Measurements from ENCODE around the gene SNUPN.
A peak's percentile ranks its signal among the peaks of the same experiment; 100 is the strongest.

Gene SNUPN

DNA sequence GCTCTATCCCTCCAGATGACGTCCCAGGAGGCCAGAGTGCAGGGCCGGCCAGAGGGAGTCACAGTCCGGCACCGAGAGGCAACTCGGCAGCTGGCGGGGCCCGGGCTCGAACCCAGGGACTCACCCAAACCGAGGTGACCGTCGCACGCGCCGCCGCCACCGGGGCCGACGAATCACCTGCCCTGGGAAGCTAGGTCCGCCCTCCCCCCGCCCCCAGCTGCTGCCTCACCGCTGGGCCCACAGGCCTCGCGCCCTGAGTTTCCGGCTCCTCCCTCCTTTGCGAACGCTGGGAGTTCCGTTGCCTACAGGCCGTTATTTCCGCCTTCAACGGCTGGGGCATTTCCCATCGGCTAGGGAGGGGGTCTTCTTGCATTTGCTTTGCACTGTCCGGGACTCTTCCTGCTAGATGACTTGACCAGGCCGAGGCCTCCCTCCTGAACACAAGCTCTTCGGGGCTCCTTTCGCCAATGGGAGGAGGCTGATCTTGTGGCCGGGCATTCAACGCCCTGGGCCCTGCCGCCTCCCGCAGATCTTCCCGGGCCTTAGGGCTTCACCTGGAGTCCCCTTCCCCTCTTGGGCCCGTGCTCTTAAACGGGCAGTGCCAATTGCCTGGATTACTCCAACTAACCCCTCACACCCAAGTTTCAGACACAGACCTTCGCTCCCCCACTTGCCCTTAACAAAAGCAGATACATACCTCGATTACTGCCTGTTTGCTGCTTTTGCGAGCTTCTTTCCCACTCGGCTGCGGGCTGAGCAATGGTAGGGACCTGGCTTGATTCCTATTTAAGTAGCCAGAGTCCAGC is at the start of gene SNUPN:
TSS of gene SNUPN (minus strand) at position 184 of the 806 bp plus-strand sequence. CDS start 4,674 bp downstream, outside the sequence.
- H3K27ac ChIP-seq (ENCODE audit: low read depth, low read length): peak within 1 kb of the TSS; percentile 75
- H3K4me1 ChIP-seq (ENCODE audit: insufficient read depth, low read length): peaks cover 8% of the 10 kb centered on the region
- peak within 1 kb of the TSS; percentile 84 to 91 for H3K4me3 ChIP-seq (ENCODE audit: low read depth in 1 of 2, low read length in 2 of 2)
- no peaks in the 10 kb centered on the region for H3K9me3 ChIP-seq (ENCODE audit: low read length)
- no peaks in the 10 kb centered on the region for H3K27me3 ChIP-seq (ENCODE audit: control insufficient read depth in 1 of 2, insufficient read depth in 2 of 2, low read length in 2 of 2)
- H3K9ac ChIP-seq (ENCODE audit: low read length): peak within 1 kb of the TSS; percentile 83
- H3K36me3 ChIP-seq (ENCODE audit: insufficient read depth, low read length): no peaks in the 10 kb centered on the region

DNA sequence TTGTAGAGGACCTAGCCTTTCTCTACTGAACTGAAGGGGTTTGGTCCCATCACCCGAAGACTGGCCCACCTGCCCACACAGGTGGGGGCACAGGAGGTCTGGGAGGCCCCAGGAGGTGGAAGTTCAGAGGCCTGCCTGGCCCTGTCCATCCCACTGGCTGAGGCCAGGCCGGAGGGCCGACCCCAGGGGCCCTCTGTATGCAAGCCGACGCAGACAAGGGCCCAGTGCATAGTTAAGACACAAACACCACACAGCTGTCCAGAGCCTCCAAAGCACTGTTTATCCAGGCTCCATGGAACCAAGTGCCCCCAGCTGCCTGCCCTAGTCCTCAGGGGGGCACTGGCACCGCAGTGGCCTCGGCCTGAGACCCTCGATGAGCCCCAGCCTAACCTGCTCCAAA is 48.8 kb upstream of the SNUPN start:
- Histone ChIP-seq H3K9ac (ENCODE audit: low read length) (no peak overlapping the region), H3K4me3 (ENCODE audit: low read depth in 1 of 2, low read length in 2 of 2) (no peak overlapping the region), H3K9me3 (ENCODE audit: low read length) (no peaks in the 10 kb centered on the region), H3K36me3 (ENCODE audit: insufficient read depth, low read length) (peaks cover 30% of the 10 kb centered on the region), H3K4me1 (ENCODE audit: insufficient read depth, low read length) (peaks cover 35% of the 10 kb centered on the region), H3K27ac (ENCODE audit: low read depth, low read length) (peak overlapping the region; percentile 89), H3K27me3 (ENCODE audit: control insufficient read depth in 1 of 2, insufficient read depth in 2 of 2, low read length in 2 of 2) (no peaks in the 10 kb centered on the region)

DNA sequence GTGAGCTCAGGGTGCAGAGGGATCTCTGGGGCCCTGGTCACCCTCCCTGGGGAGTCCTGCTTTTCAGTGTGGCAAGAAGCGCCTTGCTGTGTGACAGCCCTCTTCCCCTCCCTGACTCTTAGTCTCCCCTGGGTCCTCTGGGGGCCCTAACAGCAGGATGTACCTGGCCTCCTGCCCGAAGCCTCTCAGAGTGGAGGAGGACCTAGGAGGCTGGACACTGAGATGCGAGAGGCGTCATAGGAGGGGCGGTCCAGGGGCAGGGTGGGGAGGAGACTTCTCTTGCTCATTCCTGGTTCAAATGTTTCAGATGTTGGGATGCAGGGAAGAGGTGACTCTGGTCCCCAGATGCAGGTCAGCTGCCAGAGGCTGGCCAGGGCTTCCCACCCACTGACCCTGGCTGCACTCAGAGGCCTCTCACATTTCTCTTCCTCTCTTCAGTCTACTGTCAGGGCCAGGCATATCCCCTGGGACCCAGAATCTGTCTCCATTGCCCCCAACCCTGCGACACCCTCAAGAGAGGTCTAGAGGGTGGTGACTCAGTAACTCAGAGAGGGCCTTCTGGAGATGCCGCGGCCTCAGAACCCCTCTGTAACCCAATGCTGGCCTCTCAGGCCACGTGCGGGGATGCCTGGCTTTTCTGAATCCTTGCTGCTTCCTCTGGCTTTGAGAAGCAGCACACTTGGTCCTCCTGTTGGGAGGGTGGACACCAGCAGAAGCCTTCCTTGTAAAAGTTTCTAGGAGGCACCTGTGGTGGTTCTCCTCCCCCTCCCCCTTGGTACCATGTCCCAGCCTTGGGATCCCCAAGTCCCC is 48.1 kb upstream of the SNUPN start:
- no peaks in the 10 kb centered on the region for H3K27me3 ChIP-seq (ENCODE audit: control insufficient read depth in 1 of 2, insufficient read depth in 2 of 2, low read length in 2 of 2)
- H3K9me3 ChIP-seq (ENCODE audit: low read length): no peaks in the 10 kb centered on the region
- peak overlapping the region; percentile 89 for H3K27ac ChIP-seq (ENCODE audit: low read depth, low read length)
- peak overlapping the region; percentile 22 to 37 for H3K4me3 ChIP-seq (ENCODE audit: low read depth in 1 of 2, low read length in 2 of 2)
- peaks cover 22% of the 10 kb centered on the region for H3K36me3 ChIP-seq (ENCODE audit: insufficient read depth, low read length)
- H3K9ac ChIP-seq (ENCODE audit: low read length): peak overlapping the region; percentile 10
- peaks cover 35% of the 10 kb centered on the region for H3K4me1 ChIP-seq (ENCODE audit: insufficient read depth, low read length)

DNA sequence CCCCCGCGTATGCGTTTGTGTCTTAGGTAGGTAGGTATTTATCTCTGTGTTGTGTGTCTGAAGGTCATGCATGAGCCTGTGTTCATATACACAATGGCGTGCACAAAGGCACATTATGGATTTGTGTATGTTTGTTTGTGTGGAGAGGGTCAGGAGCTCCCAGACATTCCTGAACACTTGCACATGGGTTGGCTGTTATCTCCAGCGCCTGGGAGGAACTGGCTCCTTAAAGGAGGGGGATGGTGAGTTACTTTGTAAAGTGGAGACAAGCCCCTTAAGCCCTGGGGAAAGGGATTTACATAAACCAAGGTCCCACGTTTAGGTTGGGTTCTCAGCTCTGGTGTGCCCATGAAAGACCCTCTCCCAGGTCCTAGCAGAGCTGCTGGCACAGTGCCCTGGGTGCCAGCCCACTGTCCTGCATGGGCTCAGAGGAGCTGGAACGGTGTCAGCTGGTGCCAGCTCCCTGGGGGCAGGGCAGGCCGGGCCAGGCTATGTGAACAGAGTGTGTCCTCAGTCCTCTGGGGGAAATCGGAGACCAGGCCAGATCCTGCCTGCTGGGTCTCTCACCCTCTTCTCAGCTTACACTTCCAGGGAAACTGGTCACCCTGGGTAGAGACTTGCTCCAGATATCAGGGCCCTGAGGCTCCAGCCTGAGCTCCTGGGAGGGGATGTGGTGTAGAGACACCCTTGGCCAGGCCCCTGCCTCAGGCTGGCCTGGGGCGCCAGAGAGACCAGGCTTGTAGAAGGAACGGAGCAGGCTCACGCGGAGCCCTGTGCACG is 47.3 kb upstream of the SNUPN start:
- peak overlapping the region; percentile 10 for H3K9ac ChIP-seq (ENCODE audit: low read length)
- peaks cover 35% of the 10 kb centered on the region for H3K4me1 ChIP-seq (ENCODE audit: insufficient read depth, low read length)
- H3K9me3 ChIP-seq (ENCODE audit: low read length): no peaks in the 10 kb centered on the region
- peak overlapping the region; percentile 89 for H3K27ac ChIP-seq (ENCODE audit: low read depth, low read length)
- no peaks in the 10 kb centered on the region for H3K27me3 ChIP-seq (ENCODE audit: control insufficient read depth in 1 of 2, insufficient read depth in 2 of 2, low read length in 2 of 2)
- H3K36me3 ChIP-seq (ENCODE audit: insufficient read depth, low read length): peaks cover 20% of the 10 kb centered on the region
- H3K4me3 ChIP-seq (ENCODE audit: low read depth in 1 of 2, low read length in 2 of 2): peak overlapping the region; percentile 22 to 37

DNA sequence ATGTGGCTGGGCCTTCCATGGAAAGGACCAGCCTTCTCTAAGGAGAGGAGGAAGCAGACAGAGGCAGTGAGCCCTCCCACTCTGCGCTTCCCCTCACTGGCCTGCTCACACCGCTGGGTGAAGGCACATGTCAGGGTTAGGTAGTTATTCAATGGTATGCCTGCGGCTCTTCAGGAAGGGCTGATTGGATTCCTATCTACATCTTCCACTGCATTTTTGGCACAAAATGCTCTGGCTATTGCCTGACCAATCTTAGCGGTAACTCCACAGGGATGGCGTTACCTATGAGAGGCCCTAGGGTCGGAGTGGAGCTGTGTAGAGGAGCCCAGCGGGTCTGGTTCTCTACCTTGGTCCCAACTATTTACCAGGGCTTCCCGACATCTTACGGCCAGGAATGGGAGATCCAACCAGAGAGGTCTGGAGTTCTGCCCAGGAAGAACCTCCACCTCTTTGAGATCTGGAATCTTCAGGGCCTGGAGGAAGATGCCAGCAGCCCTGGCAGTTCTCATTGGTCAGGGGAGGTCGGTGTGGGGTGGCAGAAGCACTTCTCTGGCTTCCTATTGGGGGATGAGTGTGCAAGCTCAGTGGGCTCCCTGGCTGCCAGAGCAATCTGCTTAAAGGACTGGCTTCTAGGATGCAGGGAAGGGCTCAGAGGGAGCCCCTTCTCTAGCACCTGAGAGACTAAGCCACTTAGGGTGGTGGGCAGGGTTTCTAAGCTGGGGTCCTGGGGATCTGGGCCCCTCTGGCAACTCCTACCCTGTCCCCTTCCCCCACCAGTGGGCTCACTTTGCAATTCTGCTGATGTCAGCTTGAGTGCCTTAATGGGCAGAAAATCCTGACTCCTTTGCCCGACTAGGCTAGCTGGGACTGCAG is 46.4 kb upstream of the SNUPN start:
- Histone ChIP-seq H3K36me3 (ENCODE audit: insufficient read depth, low read length) (peaks cover 14% of the 10 kb centered on the region), H3K4me3 (ENCODE audit: low read depth in 1 of 2, low read length in 2 of 2) (peak overlapping the region in 1 of 2 donors; percentile 37), H3K9me3 (ENCODE audit: low read length) (no peaks in the 10 kb centered on the region), H3K4me1 (ENCODE audit: insufficient read depth, low read length) (peaks cover 35% of the 10 kb centered on the region), H3K27me3 (ENCODE audit: control insufficient read depth in 1 of 2, insufficient read depth in 2 of 2, low read length in 2 of 2) (no peaks in the 10 kb centered on the region), H3K27ac (ENCODE audit: low read depth, low read length) (peak overlapping the region; percentile 89), H3K9ac (ENCODE audit: low read length) (no peak overlapping the region)

DNA sequence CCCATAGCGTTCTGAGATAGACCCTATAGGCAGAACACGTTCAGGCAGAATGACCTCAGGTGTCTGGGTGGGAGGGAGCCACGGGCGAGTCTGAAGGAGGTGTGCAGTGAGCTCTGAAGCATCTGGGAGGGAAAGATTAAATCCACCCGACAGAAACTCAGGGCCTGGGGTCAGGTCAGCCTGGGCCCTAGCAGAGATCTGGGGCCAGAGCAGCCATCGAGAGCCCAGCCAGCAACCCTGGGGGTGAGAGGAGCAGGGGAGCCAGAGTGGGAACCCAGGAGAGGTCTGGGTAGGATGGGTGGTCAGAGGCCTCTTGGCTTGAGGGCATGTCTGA is 44.3 kb upstream of the SNUPN start:
- no peaks in the 10 kb centered on the region for H3K27me3 ChIP-seq (ENCODE audit: control insufficient read depth in 1 of 2, insufficient read depth in 2 of 2, low read length in 2 of 2)
- no peak overlapping the region for H3K27ac ChIP-seq (ENCODE audit: low read depth, low read length)
- H3K9me3 ChIP-seq (ENCODE audit: low read length): no peaks in the 10 kb centered on the region
- no peaks in the 10 kb centered on the region for H3K36me3 ChIP-seq (ENCODE audit: insufficient read depth, low read length)
- H3K4me1 ChIP-seq (ENCODE audit: insufficient read depth, low read length): peaks cover 34% of the 10 kb centered on the region
- H3K4me3 ChIP-seq (ENCODE audit: low read depth in 1 of 2, low read length in 2 of 2): no peak overlapping the region
- no peak overlapping the region for H3K9ac ChIP-seq (ENCODE audit: low read length)

DNA sequence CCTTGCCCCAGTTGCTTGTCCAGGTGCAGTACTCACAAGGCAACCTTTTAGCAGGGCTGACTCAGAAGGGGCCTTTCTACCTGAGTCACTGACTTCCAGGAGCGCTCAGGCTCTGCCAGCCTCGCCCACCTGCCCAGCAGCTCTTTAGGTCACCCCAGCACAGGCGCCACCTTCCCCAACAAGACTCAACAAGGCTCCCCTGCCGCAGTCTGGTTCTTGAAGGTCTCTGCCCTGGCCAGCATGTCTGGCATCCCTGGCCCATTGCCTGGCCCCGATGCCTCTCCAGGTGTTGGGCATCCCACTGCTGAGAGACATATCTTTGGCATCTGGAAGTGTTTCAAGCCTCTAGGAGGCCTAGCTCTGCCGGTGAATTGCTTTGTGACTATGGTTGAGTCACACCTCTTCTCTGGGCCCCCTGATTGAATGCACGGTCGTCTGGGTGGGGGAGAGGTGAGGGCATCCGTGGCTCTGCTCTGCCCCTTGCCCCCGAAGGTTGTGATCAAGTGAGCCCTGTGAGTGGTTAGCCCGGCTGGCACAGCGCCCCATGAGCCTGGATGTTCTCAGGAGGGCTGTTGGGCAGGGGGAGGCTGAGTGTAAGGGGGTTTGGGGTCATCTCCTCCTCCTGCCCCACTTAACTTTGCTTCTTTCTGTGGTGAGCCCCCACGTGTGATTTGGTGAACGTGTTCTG is 43.8 kb upstream of the SNUPN start:
- H3K36me3 ChIP-seq (ENCODE audit: insufficient read depth, low read length): no peaks in the 10 kb centered on the region
- H3K4me1 ChIP-seq (ENCODE audit: insufficient read depth, low read length): peaks cover 29% of the 10 kb centered on the region
- H3K9me3 ChIP-seq (ENCODE audit: low read length): no peaks in the 10 kb centered on the region
- no peak overlapping the region for H3K4me3 ChIP-seq (ENCODE audit: low read depth in 1 of 2, low read length in 2 of 2)
- no peaks in the 10 kb centered on the region for H3K27me3 ChIP-seq (ENCODE audit: control insufficient read depth in 1 of 2, insufficient read depth in 2 of 2, low read length in 2 of 2)
- no peak overlapping the region for H3K9ac ChIP-seq (ENCODE audit: low read length)
- H3K27ac ChIP-seq (ENCODE audit: low read depth, low read length): no peak overlapping the region

DNA sequence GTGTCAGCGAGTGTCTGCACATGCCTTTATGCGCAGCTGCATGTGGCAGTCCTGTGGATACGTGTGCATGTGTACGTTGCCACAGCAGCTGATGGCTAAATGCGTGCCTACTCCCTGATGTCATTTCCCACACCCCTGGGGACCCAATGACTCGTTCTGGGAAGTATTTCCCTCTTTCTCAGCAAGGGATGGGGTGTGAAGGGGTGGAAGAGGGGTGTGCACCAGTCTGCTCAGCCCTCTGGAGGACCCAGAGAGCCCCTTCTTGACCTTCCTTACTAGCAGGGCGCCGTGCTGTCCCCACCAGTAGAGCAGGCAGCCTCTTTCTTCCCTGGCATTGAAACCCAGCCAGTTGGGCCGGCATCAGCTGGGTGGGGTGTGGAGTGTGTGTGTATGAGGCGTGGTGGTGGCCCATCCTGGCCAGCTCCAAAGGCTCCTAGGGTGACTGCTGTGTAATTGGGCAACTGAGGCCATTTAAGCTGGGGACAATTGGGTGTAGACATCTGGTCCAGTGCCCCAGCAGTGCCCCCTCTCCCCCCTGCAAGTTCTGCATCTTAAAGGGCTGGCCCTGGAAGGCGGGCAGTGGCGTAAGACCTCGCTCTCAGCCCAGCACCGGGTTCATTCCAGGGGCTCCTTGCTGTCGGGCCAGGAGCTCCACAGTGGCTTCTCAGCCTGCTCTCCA is 41.4 kb upstream of the SNUPN start:
- H3K36me3 ChIP-seq (ENCODE audit: insufficient read depth, low read length): peaks cover 10% of the 10 kb centered on the region
- peaks cover 6% of the 10 kb centered on the region for H3K4me1 ChIP-seq (ENCODE audit: insufficient read depth, low read length)
- no peak overlapping the region for H3K4me3 ChIP-seq (ENCODE audit: low read depth in 1 of 2, low read length in 2 of 2)
- no peaks in the 10 kb centered on the region for H3K9me3 ChIP-seq (ENCODE audit: low read length)
- no peak overlapping the region for H3K27ac ChIP-seq (ENCODE audit: low read depth, low read length)
- no peaks in the 10 kb centered on the region for H3K27me3 ChIP-seq (ENCODE audit: control insufficient read depth in 1 of 2, insufficient read depth in 2 of 2, low read length in 2 of 2)
- H3K9ac ChIP-seq (ENCODE audit: low read length): no peak overlapping the region

DNA sequence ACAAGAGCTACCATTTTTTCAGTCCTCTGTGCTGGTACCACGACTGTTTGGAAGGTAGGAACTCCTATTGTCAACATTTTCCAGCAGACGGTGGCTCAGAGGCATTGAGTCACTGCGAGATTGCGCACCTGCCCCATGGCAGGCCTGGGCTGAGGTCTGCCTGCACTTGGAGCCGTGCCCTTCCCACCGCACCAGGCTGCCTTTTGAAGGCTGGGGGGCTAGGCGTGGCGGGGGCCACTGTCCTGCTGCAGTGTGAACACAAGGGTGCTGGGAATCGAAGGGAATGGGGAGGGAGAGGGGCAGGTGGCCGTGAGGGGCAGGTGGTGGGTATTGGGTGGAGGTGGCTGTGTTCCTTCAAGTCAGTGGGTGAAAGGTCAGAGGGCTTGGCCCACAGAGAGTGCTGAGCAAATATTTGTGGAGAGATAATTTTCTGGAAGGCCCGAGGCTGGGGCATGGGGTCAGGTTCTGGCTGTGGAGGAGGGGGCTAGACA is 38.5 kb upstream of the SNUPN start:
- Histone ChIP-seq H3K9me3 (ENCODE audit: low read length) (no peaks in the 10 kb centered on the region), H3K27me3 (ENCODE audit: control insufficient read depth in 1 of 2, insufficient read depth in 2 of 2, low read length in 2 of 2) (no peaks in the 10 kb centered on the region), H3K9ac (ENCODE audit: low read length) (no peak overlapping the region), H3K27ac (ENCODE audit: low read depth, low read length) (no peak overlapping the region), H3K4me3 (ENCODE audit: low read depth in 1 of 2, low read length in 2 of 2) (no peak overlapping the region), H3K36me3 (ENCODE audit: insufficient read depth, low read length) (peaks cover 11% of the 10 kb centered on the region), H3K4me1 (ENCODE audit: insufficient read depth, low read length) (peaks cover 34% of the 10 kb centered on the region)
